ENCODE results near the gene DAPP1. TPM values are rescaled to one million over a fixed set of nuclear protein-coding genes. Genes with fewer than 3 reads are reported as not detected.
"Not testable (repeated sequence)": the region's sequence is repeated elsewhere in the genome, so short reads cannot be mapped to it uniquely, and the experiment has no call there.

DAPP1 gene, protein sequence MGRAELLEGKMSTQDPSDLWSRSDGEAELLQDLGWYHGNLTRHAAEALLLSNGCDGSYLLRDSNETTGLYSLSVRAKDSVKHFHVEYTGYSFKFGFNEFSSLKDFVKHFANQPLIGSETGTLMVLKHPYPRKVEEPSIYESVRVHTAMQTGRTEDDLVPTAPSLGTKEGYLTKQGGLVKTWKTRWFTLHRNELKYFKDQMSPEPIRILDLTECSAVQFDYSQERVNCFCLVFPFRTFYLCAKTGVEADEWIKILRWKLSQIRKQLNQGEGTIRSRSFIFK
- total RNA-seq = 1 to 10 TPM; 1.6 to 6.1 (median 4.2) TPM

- no peak for DNase-seq (ENCODE audit: low spot score)
- peak; percentile 58 for ATAC-seq (ENCODE audit: low FRiP score)
- TF ChIP-seq CTCF (IDR thresholded peaks at IDR 0.05) = no peak
Observed at GRCh38 chr4:99816545-99817308, at the start of gene DAPP1. DAPP1 (plus strand) TSS chr4:99816827; CDS start chr4:99816914, 87 bp downstream.

DNA sequence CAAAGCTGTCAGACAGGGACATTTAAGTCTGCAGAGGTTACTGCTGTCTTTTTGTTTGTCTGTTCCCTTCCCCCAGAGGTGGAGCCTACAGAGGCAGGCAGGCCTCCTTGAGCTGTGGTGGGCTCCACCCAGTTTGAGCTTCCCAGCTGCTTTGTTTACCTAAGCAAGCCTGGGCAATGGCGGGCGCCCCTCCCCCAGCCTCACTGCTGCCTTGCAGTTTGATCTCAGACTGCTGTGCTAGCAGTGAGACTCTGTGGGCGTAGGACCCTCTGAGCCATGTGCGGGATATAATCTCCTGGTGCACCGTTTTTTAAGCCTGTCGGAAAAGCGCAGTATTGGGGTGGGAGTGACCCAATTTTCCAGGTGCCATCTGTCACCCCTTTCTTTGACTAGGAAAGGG lies 45.8 kb upstream of the DAPP1 start:
- DNase-seq (ENCODE audit: low spot score); ATAC-seq (ENCODE audit: low FRiP score): not testable (repeated sequence)

GRCh38 chr4:99783940-99784339 lies 32.7 kb upstream of the DAPP1 start:
- no peak for DNase-seq (ENCODE audit: low spot score)
- no peak for ATAC-seq (ENCODE audit: low FRiP score)
- TF ChIP-seq CTCF (IDR thresholded peaks at IDR 0.05) = no peak

DNA sequence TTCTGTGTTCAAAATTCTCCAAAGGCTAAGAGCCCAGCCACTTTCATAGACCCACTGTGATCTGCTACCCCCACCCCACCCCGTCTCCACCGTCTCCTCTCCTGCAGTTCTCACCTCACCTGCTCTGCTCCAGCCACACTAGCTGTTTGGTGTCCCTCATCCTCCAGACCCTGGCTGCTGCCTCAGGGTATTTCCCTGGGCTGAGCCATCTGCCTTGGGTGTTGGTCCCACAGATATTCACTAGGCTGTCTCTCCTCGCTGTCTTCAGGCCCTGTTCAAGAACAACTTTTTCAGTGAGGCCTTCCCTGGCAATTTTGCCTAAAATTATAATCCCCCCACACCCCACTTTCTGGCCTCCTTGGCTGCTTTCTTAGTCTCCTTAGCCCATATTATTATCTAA lies 31.8 kb upstream of the DAPP1 start:
- no peak for TF ChIP-seq CTCF (IDR thresholded peaks at IDR 0.05)

DNA sequence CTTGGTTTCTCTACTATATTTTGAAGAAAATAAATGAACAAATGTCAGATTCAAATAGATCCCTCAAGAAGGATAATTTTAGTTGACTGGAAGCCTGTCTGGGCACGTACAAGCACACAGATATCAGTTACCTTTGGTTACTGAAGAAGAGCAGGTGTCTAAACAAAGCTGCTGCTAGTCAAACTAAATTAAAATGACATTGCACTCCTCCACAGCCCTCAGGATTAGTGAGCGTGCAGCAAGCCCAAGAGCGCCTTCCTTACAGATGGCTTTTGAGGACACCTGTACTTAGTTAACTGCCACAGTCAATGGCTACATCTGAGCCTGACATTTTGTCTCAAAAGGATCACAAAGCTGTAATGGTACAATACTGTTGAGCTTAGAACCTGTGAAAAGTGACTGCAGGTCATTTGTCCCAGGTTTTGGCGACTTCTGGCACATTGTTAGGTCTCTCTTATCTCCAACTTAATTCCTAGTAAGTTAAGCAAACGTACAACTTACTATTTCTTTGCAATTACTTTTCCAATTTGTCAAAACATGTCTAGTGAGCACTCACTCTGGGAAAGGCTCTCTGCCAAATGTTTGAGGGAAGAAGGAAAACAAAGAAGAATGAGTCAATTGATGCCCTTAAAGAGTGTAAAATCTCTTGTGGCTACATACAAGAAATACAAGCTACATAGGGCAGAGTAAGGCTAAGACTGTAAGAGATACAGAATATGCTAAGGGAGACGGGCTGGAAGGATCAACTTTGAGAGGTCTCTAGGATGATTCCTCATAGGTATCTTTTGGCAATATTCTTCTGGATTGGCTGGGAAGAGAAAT lies 25.6 kb upstream of the DAPP1 start:
- DNase-seq (ENCODE audit: low spot score) (no peak), ATAC-seq (ENCODE audit: low FRiP score) (no peak)
- TF ChIP-seq CTCF (IDR thresholded peaks at IDR 0.05) = no peak

More for the DNA sequence above, 31.8 kb upstream of the DAPP1 start:
- DNase-seq (ENCODE audit: low spot score) (no peak), ATAC-seq (ENCODE audit: low FRiP score) (no peak)

DNA sequence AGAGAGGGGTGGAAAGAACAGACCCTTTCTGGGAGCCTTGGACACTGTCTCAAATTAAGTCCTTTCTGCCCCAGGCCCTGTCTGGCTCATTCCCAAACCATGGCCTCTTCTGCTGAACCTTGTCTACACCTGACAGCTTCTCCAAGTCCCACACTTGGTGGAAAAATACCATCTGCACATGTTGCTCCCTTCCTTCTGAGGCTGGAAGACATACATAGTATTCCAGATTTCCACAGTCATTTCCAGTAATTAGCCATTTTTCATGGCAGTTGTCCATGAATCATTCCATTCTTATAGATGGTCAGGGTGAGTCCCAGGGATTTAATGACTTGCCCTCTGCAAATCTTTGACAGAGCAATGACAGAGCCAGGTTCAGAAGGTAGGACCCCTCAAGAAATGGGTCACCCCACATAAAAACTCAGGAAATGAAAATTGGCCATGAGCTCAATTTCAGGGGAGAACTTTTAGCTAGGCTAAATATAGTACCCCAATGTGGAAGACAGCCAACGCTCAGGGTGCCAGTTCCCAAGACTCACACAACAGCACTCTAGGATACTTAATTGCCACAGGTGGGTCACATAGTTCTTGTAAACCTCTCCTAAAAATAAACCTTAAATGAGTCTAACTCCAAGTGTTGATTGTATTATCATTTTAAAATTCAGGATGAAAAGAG lies 16.2 kb upstream of the DAPP1 start:
- ATAC-seq (ENCODE audit: low FRiP score) (no peak), DNase-seq (ENCODE audit: low spot score) (no peak)
- no peak for TF ChIP-seq CTCF (IDR thresholded peaks at IDR 0.05)
